GM12878 (cell line): Measurements from ENCODE around the gene ACRV1. TPM values are rescaled to one million over a fixed set of nuclear protein-coding genes. Genes with fewer than 3 reads are reported as not detected.

ENCODE experiments used
- ATAC-seq: fragments of 200-7000 bp; cut with Tn5 transposase; 3 replicates; pipeline ENCODE4 v1.9.1; 2020; ENCODE audit warnings: mild to moderate bottlenecking, moderate library complexity
- BruUV-seq: library from RNA; stranded (reverse); fragments of 400-500 nt; replicated peaks from 2 replicates; lab custom pipeline; 2021; lab: Mats Ljungman, UMichigan
- CTCF ChIA-PET: fragments of 300-600 bp; sonication (Branson Sonifier 250); formaldehyde crosslinking; extraction: SDS; loops from one replicate; lab custom pipeline; 2021; ENCODE audit warnings: inconsistent platforms; lab: Yijun Ruan, JAX
- POLR2A ChIA-PET: fragments of 350-600 bp; formaldehyde crosslinking; extraction: SDS; loops from one replicate; lab custom pipeline; 2021; ENCODE audit warnings: inconsistent platforms; lab: Charles Lee
- RAD21 ChIA-PET: fragments of 300-600 bp; sonication (Branson Sonifier 250); formaldehyde crosslinking; loops from one replicate; lab custom pipeline; 2023; ENCODE audit warnings: antibody characterized with exemption; ENCODE audit not compliant: unreplicated experiment; lab: Charles Lee
- SMC1A ChIA-PET: fragments of 300-600 bp; sonication (Branson Sonifier 250); formaldehyde crosslinking; loops from one replicate; lab custom pipeline; 2023; ENCODE audit not compliant: unreplicated experiment, uncharacterized antibody; lab: Charles Lee
- DNase-seq: peaks from one replicate; pipeline ENCODE4 v3.0.0-alpha.2; 2011; ENCODE audit warnings: low read depth, low spot score
- FAIRE-seq: peaks from 3 replicates; lab custom pipeline; 2011; peaks lifted over from hg19 to GRCh38; lab: Jason Lieb, UNC
- H2AFZ ChIP-seq: 2 replicates; pipeline ENCODE4 v1.6.0; 2011; ENCODE audit warnings: low read depth, low read length, control low read depth; ENCODE audit not compliant: control insufficient read depth
- H3K27ac ChIP-seq: 2 replicates; pipeline ENCODE4 v1.5.1; 2011; ENCODE audit warnings: control low read depth; ENCODE audit not compliant: control insufficient read depth, insufficient read depth
- H3K27me3 ChIP-seq, 2 experiments: replicated peaks in 1 of 2; 2 replicates each; pipeline versions ENCODE4 v1.6.0 to v1.6.1; 2011; ENCODE audit warnings: low read length in 1 of 2; ENCODE audit not compliant: control insufficient read depth in 2 of 2, insufficient read depth in 2 of 2
- H3K36me3 ChIP-seq, 2 experiments: 2 replicates each; pipeline ENCODE4 v1.5.1; 2011; ENCODE audit warnings: low read length in 1 of 2; ENCODE audit not compliant: control insufficient read depth in 2 of 2, insufficient read depth in 2 of 2
- H3K4me1 ChIP-seq: 2 replicates; pipeline ENCODE4 v1.6.1; 2011; ENCODE audit warnings: mild to moderate bottlenecking, low read length, moderate library complexity, mixed read lengths; ENCODE audit not compliant: control insufficient read depth, insufficient read depth
- H3K4me2 ChIP-seq: 2 replicates; pipeline ENCODE4 v1.6.0; 2011; ENCODE audit warnings: control low read depth; ENCODE audit not compliant: control insufficient read depth, insufficient read depth
- H3K4me3 ChIP-seq: fragments of 200-600 bp; sonication (generic); 2 replicates; pipeline ENCODE4 v1.5.1; 2016
- H3K79me2 ChIP-seq: 2 replicates; pipeline ENCODE4 v1.6.0; 2011; ENCODE audit warnings: low read length; ENCODE audit not compliant: control insufficient read depth, insufficient read depth
- H3K9ac ChIP-seq: 2 replicates; pipeline ENCODE4 v1.8.0; 2011; ENCODE audit warnings: low read length, control low read depth, mixed read lengths; ENCODE audit not compliant: control insufficient read depth, insufficient read depth
- H3K9me3 ChIP-seq: replicated peaks from 3 replicates; pipeline ENCODE4 v1.5.1; 2011; ENCODE audit warnings: mild to moderate bottlenecking, low read length; ENCODE audit not compliant: control insufficient read depth, insufficient read depth
- H4K20me1 ChIP-seq: 2 replicates; pipeline ENCODE4 v1.6.0; 2011; ENCODE audit not compliant: control insufficient read depth, insufficient read depth
- ATF7 ChIP-seq: fragments of 450-650 bp; IDR thresholded peaks from 2 replicates; pipeline ENCODE4 v1.6.1; 2016; ENCODE audit warnings: low read depth, mild to moderate bottlenecking
- CREB1 ChIP-seq: IDR thresholded peaks from 2 replicates; pipeline ENCODE4 v1.6.1; 2012; ENCODE audit warnings: low read depth, mild to moderate bottlenecking, inconsistent platforms
- CREM ChIP-seq: IDR thresholded peaks from 2 replicates; pipeline ENCODE4 v1.6.1; 2014; ENCODE audit warnings: antibody characterized with exemption, low read depth
- FOXK2 ChIP-seq: fragments of 450-650 bp; IDR thresholded peaks from 2 replicates; pipeline ENCODE4 v1.6.1; 2017; ENCODE audit warnings: mild to moderate bottlenecking, moderate library complexity
- HDAC2 ChIP-seq: fragments of 200-600 bp; sonication (generic); IDR thresholded peaks from 2 replicates; pipeline ENCODE4 v1.6.1; 2017
- IRF4 ChIP-seq: IDR thresholded peaks from 2 replicates; pipeline ENCODE4 v1.6.1; 2011; ENCODE audit warnings: low read depth, low read length
- JUNB ChIP-seq: IDR thresholded peaks from 2 replicates; pipeline ENCODE4 v1.6.1; 2016; ENCODE audit warnings: antibody characterized with exemption, mild to moderate bottlenecking
- LARP7 ChIP-seq: fragments of 450-650 bp; IDR thresholded peaks from 2 replicates; pipeline ENCODE4 v1.6.1; 2017; ENCODE audit warnings: mild to moderate bottlenecking
- MXI1 ChIP-seq: fragments of 150-350 bp; IDR thresholded peaks from 2 replicates; pipeline ENCODE4 v1.6.1; 2011; ENCODE audit warnings: low read depth, mild to moderate bottlenecking, inconsistent platforms, low read length, improper control_type of control experiment
- NBN ChIP-seq: fragments of 450-650 bp; IDR thresholded peaks from 2 replicates; pipeline ENCODE4 v1.6.1; 2016
- NRF1 ChIP-seq: conservative IDR thresholded peaks from 2 replicates; pipeline ENCODE4 v1.6.1; 2011; ENCODE audit warnings: mild to moderate bottlenecking, low read depth, low read length, improper control_type of control experiment
- RFX5 ChIP-seq: IDR thresholded peaks from 2 replicates; pipeline ENCODE4 v1.6.1; 2011; ENCODE audit warnings: low read depth, low read length, improper control_type of control experiment
- TAF1 ChIP-seq: IDR thresholded peaks from 2 replicates; pipeline ENCODE4 v1.6.1; 2011; ENCODE audit warnings: mild to moderate bottlenecking, low read depth, low read length, borderline replicate concordance
- TARDBP ChIP-seq: IDR thresholded peaks from 2 replicates; pipeline ENCODE4 v1.6.1; 2016; ENCODE audit warnings: borderline replicate concordance
- TBL1XR1 ChIP-seq: IDR thresholded peaks from 2 replicates; pipeline ENCODE4 v1.6.1; 2012; ENCODE audit warnings: low read depth, low read length, improper control_type of control experiment
- WGBS: methylation state at CpG from one replicate; pipeline ENCODE4 v1.1.6; 2016; ENCODE audit warnings: low lambda C conversion rate; ENCODE audit not compliant: insufficient replicate concordance, insufficient coverage; ENCODE audit errors: missing lambda C conversion rate; 5-methylcytosine and 5-hydroxymethylcytosine counted together
- in situ Hi-C: fragments of 300-500 bp; cut with MboI; formaldehyde crosslinking; loops from 9 replicates; pipeline ENCODE4 v1.14.3; 2018; ENCODE audit warnings: mixed read lengths
- intact Hi-C: fragments of 100-400 bp; cut with micrococcal nuclease; formaldehyde crosslinking; loops from one replicate; pipeline ENCODE4 v1.14.2; 2022; ENCODE audit not compliant: unreplicated experiment
- polyA plus RNA-seq, 11 experiments: library from polyadenylated mRNA; depleted of rRNA in 4 of 11; unstranded in 6 of 11; stranded (reverse) in 5 of 11; fragments of >200 nt; fragmentation: Nextera tagmentation in 4 of 11; fragmentation: Illumina TruSeq in 1 of 11; extraction: Ambion mirVana in 4 of 11; extraction: Trizol in 1 of 11; gene quantifications; 1 replicate in 1 of 11; 2 replicates in 10 of 11; pipeline versions ENCODE4 v1.2.1 to v1.2.3, GENCODE V29; 2011 to 2016; ENCODE audit warnings: inconsistent platforms in 2 of 11, missing spikeins in 2 of 11, low read depth in 1 of 11
- total RNA-seq, 4 experiments: library from RNA; depleted of rRNA in 3 of 4; stranded (reverse); fragments of >200 nt in 3 of 4; fragmentation: Illumina TruSeq in 1 of 4; extraction: Trizol in 1 of 4; gene quantifications; 2 replicates each; pipeline versions ENCODE4 v1.2.1 to v1.2.3, GENCODE V29; 2013 to 2021
- TF ChIP-seq, protein P1 (sequence below): fragments of 450-650 bp; IDR thresholded peaks from 2 replicates; pipeline ENCODE4 v1.6.1; 2018; ENCODE audit warnings: mild to moderate bottlenecking, low read depth, moderate library complexity; ENCODE audit not compliant: partially characterized antibody
- TF ChIP-seq, protein P2 (sequence below): fragments of 450-650 bp; IDR thresholded peaks from 2 replicates; pipeline ENCODE4 v1.6.1; 2016; ENCODE audit warnings: mild to moderate bottlenecking

ACRV1 gene
- total and polyA plus RNA-seq, 10 of the 15 experiments (the other 5 are each of a cell fraction or from before 2014, with no cell fraction given): 0.09 to 0.82 (median 0.23) TPM; not detected in 2

DNA sequence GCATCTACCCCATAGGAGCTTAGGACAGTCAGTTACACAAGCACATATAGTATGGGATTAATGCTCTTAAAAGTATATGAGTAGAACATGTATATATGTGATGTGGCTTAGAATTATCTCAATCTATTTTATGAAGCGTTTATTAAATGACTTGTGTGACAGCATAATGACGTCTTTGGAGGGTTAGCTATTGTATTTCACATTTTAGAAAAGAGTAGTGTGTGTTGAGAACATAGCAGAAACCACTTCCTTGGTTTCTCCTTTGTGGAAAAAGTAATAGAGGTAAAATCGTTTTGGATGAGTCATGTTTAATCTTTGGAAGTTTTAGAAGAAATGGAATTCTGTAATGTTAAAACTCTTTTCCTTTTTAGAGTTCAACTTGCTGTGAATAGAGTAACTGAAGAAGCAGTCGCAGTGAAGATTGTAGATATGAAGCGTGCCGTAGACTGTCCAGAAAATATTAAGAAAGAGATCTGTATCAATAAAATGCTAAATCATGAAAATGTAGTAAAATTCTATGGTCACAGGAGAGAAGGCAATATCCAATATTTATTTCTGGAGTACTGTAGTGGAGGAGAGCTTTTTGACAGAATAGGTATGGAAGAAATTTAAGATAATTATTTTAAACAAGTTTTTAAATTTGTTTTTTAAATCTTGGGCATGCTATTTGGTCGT, 53.3 kb downstream of the ACRV1 start:
- TF ChIP-seq, protein P1, sequence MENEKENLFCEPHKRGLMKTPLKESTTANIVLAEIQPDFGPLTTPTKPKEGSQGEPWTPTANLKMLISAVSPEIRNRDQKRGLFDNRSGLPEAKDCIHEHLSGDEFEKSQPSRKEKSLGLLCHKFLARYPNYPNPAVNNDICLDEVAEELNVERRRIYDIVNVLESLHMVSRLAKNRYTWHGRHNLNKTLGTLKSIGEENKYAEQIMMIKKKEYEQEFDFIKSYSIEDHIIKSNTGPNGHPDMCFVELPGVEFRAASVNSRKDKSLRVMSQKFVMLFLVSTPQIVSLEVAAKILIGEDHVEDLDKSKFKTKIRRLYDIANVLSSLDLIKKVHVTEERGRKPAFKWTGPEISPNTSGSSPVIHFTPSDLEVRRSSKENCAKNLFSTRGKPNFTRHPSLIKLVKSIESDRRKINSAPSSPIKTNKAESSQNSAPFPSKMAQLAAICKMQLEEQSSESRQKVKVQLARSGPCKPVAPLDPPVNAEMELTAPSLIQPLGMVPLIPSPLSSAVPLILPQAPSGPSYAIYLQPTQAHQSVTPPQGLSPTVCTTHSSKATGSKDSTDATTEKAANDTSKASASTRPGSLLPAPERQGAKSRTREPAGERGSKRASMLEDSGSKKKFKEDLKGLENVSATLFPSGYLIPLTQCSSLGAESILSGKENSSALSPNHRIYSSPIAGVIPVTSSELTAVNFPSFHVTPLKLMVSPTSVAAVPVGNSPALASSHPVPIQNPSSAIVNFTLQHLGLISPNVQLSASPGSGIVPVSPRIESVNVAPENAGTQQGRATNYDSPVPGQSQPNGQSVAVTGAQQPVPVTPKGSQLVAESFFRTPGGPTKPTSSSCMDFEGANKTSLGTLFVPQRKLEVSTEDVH: no peak
- TF ChIP-seq HDAC2 (no peak), NRF1 (no peak), TARDBP (no peak), JUNB (no peak), NBN (no peak), MXI1 (no peak), TBL1XR1 (no peak), ATF7 (no peak), LARP7 (no peak), TAF1 (no peak), IRF4 (no peak), FOXK2 (no peak), CREM (no peak), CREB1 (no peak), RFX5 (no peak)
- TF ChIP-seq, protein P2, sequence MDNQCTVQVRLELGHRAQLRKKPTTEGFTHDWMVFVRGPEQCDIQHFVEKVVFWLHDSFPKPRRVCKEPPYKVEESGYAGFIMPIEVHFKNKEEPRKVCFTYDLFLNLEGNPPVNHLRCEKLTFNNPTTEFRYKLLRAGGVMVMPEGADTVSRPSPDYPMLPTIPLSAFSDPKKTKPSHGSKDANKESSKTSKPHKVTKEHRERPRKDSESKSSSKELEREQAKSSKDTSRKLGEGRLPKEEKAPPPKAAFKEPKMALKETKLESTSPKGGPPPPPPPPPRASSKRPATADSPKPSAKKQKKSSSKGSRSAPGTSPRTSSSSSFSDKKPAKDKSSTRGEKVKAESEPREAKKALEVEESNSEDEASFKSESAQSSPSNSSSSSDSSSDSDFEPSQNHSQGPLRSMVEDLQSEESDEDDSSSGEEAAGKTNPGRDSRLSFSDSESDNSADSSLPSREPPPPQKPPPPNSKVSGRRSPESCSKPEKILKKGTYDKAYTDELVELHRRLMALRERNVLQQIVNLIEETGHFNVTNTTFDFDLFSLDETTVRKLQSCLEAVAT: no peak
- TF ChIP-seq, all 136 proteins: peak for 0
- WGBS: 54% methylated on average over 7 of the region's 7 CpGs
- Histone ChIP-seq H3K9ac (peak overlapping the region; percentile 97; the same call in 1 of the 2 replicates), H3K4me1 (peaks cover 7% of the 10 kb centered on the region; the same call in 1 of the 2 replicates), H3K27ac (peak overlapping the region; percentile 97; the same call in 1 of the 2 replicates), H3K79me2 (peaks cover 30% of the 10 kb centered on the region), H3K36me3 (peaks cover 3 to 11% of the 10 kb centered on the region in 2 experiments), H3K4me2 (peak overlapping the region; percentile 97), H3K27me3 (no peaks in the 10 kb centered on the region), H3K9me3 (no peaks in the 10 kb centered on the region), H4K20me1 (no peaks in the 10 kb centered on the region), H2AFZ (no peak overlapping the region), H3K4me3 (peak overlapping the region; percentile 81)
- ATAC-seq (no peak), DNase-seq (no peak), FAIRE-seq (no peak)
- intact Hi-C loops: loop anchor here (2.0 kb wide), 1 partner anchor 247 kb away; no protein-coding TSS in a partner anchor
- RAD21 ChIA-PET: no interaction called here
- in situ Hi-C loops: no loop called here
- POLR2A ChIA-PET: interaction anchor here (1.6 kb wide), 1 partner anchor 58 kb away, joined by 7 read pairs; the partner anchor contains the start of gene EI24
- CTCF ChIA-PET: interaction anchor here (0.6 to 1.6 kb wide), 13 partner anchors 10 to 566 kb away, joined by 3 to 4 read pairs (median 3); partner anchors contain the start of gene HYLS1
- SMC1A ChIA-PET: interaction anchor here (0.8 to 1.6 kb wide), 7 partner anchors 10 to 260 kb away, joined by 3 to 4 read pairs (median 4); partner anchors contain the start of gene HYLS1
- no TSS peak for BruUV-seq
